ENCODE results near the gene FKBP4. TPM values are rescaled to one million over a fixed set of nuclear protein-coding genes. Genes with fewer than 3 reads are reported as not detected.

The FKBP4 gene, protein sequence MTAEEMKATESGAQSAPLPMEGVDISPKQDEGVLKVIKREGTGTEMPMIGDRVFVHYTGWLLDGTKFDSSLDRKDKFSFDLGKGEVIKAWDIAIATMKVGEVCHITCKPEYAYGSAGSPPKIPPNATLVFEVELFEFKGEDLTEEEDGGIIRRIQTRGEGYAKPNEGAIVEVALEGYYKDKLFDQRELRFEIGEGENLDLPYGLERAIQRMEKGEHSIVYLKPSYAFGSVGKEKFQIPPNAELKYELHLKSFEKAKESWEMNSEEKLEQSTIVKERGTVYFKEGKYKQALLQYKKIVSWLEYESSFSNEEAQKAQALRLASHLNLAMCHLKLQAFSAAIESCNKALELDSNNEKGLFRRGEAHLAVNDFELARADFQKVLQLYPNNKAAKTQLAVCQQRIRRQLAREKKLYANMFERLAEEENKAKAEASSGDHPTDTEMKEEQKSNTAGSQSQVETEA
- 65.2 TPM for polyA plus RNA-seq (2012; ENCODE audit: missing spikeins)

DNA sequence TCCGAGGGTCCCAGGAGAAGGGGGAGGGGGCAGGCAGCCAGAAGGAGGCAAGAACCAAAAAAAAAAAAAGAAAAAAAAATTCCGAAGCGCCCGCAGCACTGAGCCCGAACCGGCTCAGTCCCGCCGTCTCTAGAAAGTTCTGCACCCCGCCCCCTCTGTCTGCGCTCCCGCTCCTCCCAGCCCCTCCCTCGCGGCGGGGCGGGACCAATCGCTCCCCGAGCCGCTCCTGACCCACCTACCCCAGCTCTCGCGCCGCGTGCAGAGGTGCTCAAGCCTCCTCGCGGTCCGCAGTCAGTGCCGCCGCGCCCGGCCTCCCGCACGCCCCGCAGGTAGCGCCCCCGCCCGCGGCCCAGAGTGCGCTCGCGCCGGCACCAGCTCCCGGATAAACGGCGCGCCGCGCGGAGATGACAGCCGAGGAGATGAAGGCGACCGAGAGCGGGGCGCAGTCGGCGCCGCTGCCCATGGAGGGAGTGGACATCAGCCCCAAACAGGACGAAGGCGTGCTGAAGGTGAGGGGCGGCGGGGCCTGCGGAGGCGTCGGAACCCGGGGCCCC, at the start of gene FKBP4:
Gene FKBP4 (plus strand): TSS at position 235 of the 554 bp plus-strand sequence. CDS start 170 bp downstream, at position 405.
- 0 out of 2 replicates have a peak, but pooled peaks have one; percentile 38 for TF ChIP-seq TAF1 (IDR thresholded peaks at IDR 0.05; ENCODE audit: borderline replicate concordance, low read depth, low read length)
- 0 out of 2 replicates have a peak, but pooled peaks have one; percentile 39 for TF ChIP-seq POLR2AphosphoS5 (IDR thresholded peaks at IDR 0.05; ENCODE audit: low read depth, low read length)
- peak; percentile 63; the same call in 1 of the 2 replicates for TF ChIP-seq POLR2A (IDR thresholded peaks at IDR 0.05; ENCODE audit: low read depth, low read length)
- peak; percentile 62 for FAIRE-seq
- peak; percentile 94 for DNase-seq (ENCODE audit: insufficient read length)

DNA sequence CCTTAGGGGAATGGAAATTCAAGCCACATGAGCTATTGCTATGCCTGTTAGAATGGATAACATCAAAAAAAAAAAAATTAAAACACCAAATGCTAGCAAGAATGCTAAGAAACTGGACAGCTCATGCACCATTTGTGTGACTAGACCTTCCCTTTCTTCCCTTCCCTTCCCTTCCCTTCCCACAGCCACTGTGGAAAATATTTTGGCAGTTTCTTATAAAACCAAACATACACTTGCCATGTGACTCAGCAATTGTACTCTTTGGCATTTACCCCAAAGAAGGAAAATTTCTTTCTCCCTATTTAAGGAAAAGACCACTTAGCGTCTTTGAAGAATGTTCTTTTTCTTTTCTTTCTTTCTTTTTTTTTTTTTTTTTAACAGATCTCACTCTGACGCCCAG, 49.1 kb upstream of the FKBP4 start:
- FAIRE-seq = no peak
- DNase-seq (ENCODE audit: insufficient read length) = no peak
- TF ChIP-seq POLR2A (IDR thresholded peaks at IDR 0.05; ENCODE audit: low read depth, low read length) (no peak), TAF1 (IDR thresholded peaks at IDR 0.05; ENCODE audit: borderline replicate concordance, low read depth, low read length) (no peak), POLR2AphosphoS5 (IDR thresholded peaks at IDR 0.05; ENCODE audit: low read depth, low read length) (no peak)

DNA sequence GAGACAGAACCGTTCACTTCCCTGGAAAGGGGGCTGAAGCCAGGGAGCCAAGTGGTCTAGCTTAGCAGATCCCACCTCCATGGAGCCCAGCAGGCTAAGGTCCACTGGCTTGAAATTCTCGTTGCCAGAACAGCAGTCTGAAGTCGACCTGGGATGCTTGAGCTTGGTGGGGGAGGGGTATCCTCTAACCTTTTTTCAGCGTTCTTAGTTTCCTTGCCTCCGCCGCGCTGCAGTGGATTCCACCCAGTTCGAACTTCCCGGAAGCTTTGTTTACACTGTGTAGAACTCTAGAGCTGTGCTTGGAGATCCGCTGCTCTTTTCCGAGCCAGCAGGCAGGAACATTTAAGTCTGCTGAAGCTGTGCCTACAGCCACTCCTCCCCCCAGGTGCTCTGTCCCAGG, 45.2 kb upstream of the FKBP4 start:
- no peak for FAIRE-seq
- DNase-seq (ENCODE audit: insufficient read length) = no peak
- TF ChIP-seq POLR2A (IDR thresholded peaks at IDR 0.05; ENCODE audit: low read depth, low read length) = no peak
- TF ChIP-seq TAF1 (IDR thresholded peaks at IDR 0.05; ENCODE audit: borderline replicate concordance, low read depth, low read length) = no peak
- TF ChIP-seq POLR2AphosphoS5 (IDR thresholded peaks at IDR 0.05; ENCODE audit: low read depth, low read length) = no peak

- FAIRE-seq (no peak), DNase-seq (ENCODE audit: insufficient read length) (no peak)
- TF ChIP-seq TAF1 (IDR thresholded peaks at IDR 0.05; ENCODE audit: borderline replicate concordance, low read depth, low read length) = no peak
- no peak for TF ChIP-seq POLR2A (IDR thresholded peaks at IDR 0.05; ENCODE audit: low read depth, low read length)
- TF ChIP-seq POLR2AphosphoS5 (IDR thresholded peaks at IDR 0.05; ENCODE audit: low read depth, low read length) = no peak
Measured at GRCh38 chr12:2750185-2750584, 44.6 kb upstream of the FKBP4 start.

DNA sequence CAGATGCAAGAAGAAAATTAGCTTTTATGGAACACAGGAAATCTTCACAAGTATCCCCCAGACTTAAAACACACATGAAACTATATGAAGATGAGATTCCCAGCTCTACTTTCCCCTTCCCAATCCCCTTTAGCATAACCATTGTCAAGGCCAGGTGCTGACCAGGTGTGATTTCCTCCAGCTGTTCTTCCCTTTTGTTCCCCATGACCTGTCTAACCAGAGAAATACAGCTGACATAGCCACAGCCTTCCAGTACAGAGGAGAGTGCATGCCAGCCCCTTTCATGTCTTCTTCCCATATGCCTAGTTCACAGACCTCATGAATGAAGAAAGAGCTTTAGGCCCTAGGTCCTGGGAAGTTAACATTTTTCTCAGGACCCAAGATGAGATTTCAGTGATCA, 43.5 kb upstream of the FKBP4 start:
- FAIRE-seq = no peak
- DNase-seq (ENCODE audit: insufficient read length) = no peak
- TF ChIP-seq POLR2A (IDR thresholded peaks at IDR 0.05; ENCODE audit: low read depth, low read length) (no peak), POLR2AphosphoS5 (IDR thresholded peaks at IDR 0.05; ENCODE audit: low read depth, low read length) (no peak), TAF1 (IDR thresholded peaks at IDR 0.05; ENCODE audit: borderline replicate concordance, low read depth, low read length) (no peak)

DNA sequence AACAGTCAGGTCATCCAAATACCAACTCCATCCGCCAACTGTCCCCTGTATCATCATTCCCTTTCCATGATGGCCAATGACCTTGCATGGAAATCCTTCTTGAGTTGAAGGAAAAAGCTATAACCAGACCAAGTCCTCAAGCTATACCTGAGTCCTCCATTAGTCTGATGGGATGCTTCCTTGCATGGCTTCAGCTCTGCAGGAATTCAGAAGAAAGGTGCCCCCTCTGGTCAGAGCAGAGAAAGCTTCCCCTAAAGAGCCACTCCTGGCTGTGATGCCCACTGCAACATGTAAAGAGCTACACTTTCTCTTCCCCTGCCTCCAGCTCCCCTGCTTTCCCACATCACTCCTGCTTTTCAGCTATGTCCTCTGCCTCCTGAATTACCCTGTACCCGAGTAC, 43.1 kb upstream of the FKBP4 start:
- TF ChIP-seq POLR2A (IDR thresholded peaks at IDR 0.05; ENCODE audit: low read depth, low read length) (no peak), TAF1 (IDR thresholded peaks at IDR 0.05; ENCODE audit: borderline replicate concordance, low read depth, low read length) (no peak), POLR2AphosphoS5 (IDR thresholded peaks at IDR 0.05; ENCODE audit: low read depth, low read length) (no peak)

GRCh38 chr12:2752676-2753371, 41.9 kb upstream of the FKBP4 start:
- TF ChIP-seq POLR2A (IDR thresholded peaks at IDR 0.05; ENCODE audit: low read depth, low read length) (no peak), POLR2AphosphoS5 (IDR thresholded peaks at IDR 0.05; ENCODE audit: low read depth, low read length) (no peak)
- DNase-seq (ENCODE audit: insufficient read length) = peak; percentile 47
- FAIRE-seq = no peak

More for the DNA sequence above, 43.1 kb upstream of the FKBP4 start:
- DNase-seq (ENCODE audit: insufficient read length) (no peak), FAIRE-seq (no peak)

- no peak for DNase-seq (ENCODE audit: insufficient read length)
- TF ChIP-seq POLR2A (IDR thresholded peaks at IDR 0.05; ENCODE audit: low read depth, low read length) (no peak), POLR2AphosphoS5 (IDR thresholded peaks at IDR 0.05; ENCODE audit: low read depth, low read length) (no peak), TAF1 (IDR thresholded peaks at IDR 0.05; ENCODE audit: borderline replicate concordance, low read depth, low read length) (no peak)
- FAIRE-seq = no peak
Measured at GRCh38 chr12:2753536-2753935, 41.2 kb upstream of the FKBP4 start.

GRCh38 chr12:2754208-2754607, 40.6 kb upstream of the FKBP4 start:
- DNase-seq (ENCODE audit: insufficient read length) = no peak
- FAIRE-seq = no peak
- TF ChIP-seq TAF1 (IDR thresholded peaks at IDR 0.05; ENCODE audit: borderline replicate concordance, low read depth, low read length) (no peak), POLR2A (IDR thresholded peaks at IDR 0.05; ENCODE audit: low read depth, low read length) (no peak), POLR2AphosphoS5 (IDR thresholded peaks at IDR 0.05; ENCODE audit: low read depth, low read length) (no peak)

DNA sequence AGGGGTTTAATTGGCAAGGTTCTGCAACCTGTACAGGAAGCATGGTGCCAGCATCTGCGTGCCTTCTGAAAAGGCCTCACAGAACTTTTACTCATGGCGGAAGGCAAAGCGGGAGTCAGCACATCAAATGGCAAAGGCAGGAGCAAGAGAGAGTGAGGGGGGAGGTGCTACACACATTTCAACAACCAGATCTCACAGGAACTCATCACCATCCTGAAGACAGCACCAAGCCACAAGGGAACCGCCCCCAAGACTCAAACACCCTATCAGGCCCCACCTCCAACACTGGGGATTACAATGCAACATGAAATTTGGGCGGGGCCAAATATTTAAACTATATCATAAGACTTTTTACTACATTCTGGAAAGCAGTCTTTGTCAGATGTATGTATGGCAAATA, 38.0 kb upstream of the FKBP4 start:
- FAIRE-seq = no peak
- no peak for TF ChIP-seq POLR2AphosphoS5 (IDR thresholded peaks at IDR 0.05; ENCODE audit: low read depth, low read length)
- TF ChIP-seq TAF1 (IDR thresholded peaks at IDR 0.05; ENCODE audit: borderline replicate concordance, low read depth, low read length) = no peak
- TF ChIP-seq POLR2A (IDR thresholded peaks at IDR 0.05; ENCODE audit: low read depth, low read length) = no peak
- DNase-seq (ENCODE audit: insufficient read length) = no peak

GRCh38 chr12:2759733-2760132, 35.0 kb upstream of the FKBP4 start:
- FAIRE-seq (no peak), DNase-seq (ENCODE audit: insufficient read length) (no peak)
- TF ChIP-seq TAF1 (IDR thresholded peaks at IDR 0.05; ENCODE audit: borderline replicate concordance, low read depth, low read length) (no peak), POLR2A (IDR thresholded peaks at IDR 0.05; ENCODE audit: low read depth, low read length) (no peak), POLR2AphosphoS5 (IDR thresholded peaks at IDR 0.05; ENCODE audit: low read depth, low read length) (no peak)

Data from GM12892 (cell line).